ENCODE measurements around the gene KDM7A. TPM values are rescaled to one million over a fixed set of nuclear protein-coding genes. Genes with fewer than 3 reads are reported as not detected.

The KDM7A gene
- total RNA-seq, 1 experiment from 2014 or later: 11.7 TPM

DNA sequence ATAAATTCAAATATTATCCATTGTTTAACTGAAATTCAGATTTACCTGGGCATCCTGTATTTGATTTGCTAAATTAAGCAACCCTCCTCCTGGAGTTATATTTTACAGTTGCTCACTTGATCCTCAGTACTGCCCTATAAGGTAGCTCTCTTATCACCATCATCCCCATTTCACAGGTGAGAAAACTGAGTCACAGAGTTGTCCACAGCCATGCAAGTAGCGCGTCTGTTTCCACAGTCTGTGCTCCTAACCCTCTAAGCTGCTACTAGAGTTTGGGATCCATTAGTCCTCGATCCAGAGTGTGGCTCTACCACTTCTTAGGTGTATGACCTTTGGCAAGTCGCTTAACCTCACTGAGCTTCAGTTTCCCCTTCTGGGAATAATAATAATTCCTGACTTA is 34.9 kb upstream of the KDM7A start:
- ChIA-PET POLR2A (ENCODE audit: low non-redundant PET) (no interaction called here), CTCF (no interaction called here)
- no peaks in the 10 kb centered on the region for H3K4me1 ChIP-seq (ENCODE audit: insufficient read depth, low read length, poor library complexity, severe bottlenecking)
- intact Hi-C loops (cut with micrococcal nuclease; ENCODE audit: unreplicated experiment): no loop called here
- H3K36me3 ChIP-seq (ENCODE audit: insufficient read depth, low read length, poor library complexity, severe bottlenecking): no peaks in the 10 kb centered on the region
- H3K9me3 ChIP-seq (ENCODE audit: low read depth, low read length, poor library complexity, severe bottlenecking): no peaks in the 10 kb centered on the region
- TF ChIP-seq CTCF (conservative IDR thresholded peaks at IDR 0.05; ENCODE audit: low read depth, low read length) (no peak), EZH2 (IDR thresholded peaks at IDR 0.05; ENCODE audit: borderline replicate concordance, low read depth, low read length, poor library complexity, severe bottlenecking) (no peak)
- BruUV-seq (replicated peaks): no TSS peak
- no peak overlapping the region for H3K27ac ChIP-seq (ENCODE audit: low read depth, low read length, poor library complexity, severe bottlenecking)
- no peaks in the 10 kb centered on the region for H3K27me3 ChIP-seq (replicated peaks; ENCODE audit: insufficient read depth, low read depth, low read length, poor library complexity)
- H3K4me3 ChIP-seq (ENCODE audit: low read depth, low read length, poor library complexity, severe bottlenecking): no peak overlapping the region
- no peak for DNase-seq (ENCODE audit: low spot score)

DNA sequence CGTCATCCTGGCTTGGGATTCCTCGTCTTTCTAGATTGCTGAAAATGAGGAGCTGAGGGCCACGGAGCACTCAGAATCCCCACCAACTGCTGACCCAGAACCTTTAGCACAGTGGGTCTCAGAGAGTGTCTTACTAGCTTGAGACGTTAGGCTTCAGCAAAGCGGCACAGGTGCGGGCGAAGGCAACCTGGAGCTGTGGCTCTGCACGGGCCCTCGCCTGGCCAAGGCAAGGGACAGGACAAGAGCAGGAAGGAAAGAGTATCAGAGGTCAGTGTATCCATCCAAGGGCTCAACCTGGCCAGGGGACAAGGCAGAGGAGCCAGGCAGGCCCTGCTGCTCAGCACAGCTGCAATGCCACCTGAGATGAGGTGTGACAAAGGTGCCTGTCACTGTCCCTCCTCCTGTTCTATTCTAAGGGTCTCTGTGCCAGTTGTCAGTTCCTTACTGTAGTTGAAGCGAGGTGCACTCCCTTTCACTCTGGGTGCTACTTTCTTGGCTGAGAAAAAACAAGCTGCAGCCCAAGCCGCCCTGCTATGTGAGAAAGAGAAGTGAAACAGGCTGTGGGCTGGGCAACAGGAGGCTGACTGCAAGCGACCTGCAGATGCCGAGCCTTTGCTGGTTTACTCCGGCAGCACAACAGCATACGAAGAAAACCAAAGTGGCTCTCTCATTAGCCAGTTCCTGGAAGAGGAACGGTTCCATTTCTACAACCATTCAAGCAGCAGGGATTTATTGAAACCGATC is 33.3 kb upstream of the KDM7A start:
- Histone ChIP-seq H3K4me1 (ENCODE audit: insufficient read depth, low read length, poor library complexity, severe bottlenecking) (no peaks in the 10 kb centered on the region), H3K36me3 (ENCODE audit: insufficient read depth, low read length, poor library complexity, severe bottlenecking) (no peaks in the 10 kb centered on the region), H3K27ac (ENCODE audit: low read depth, low read length, poor library complexity, severe bottlenecking) (no peak overlapping the region), H3K9me3 (ENCODE audit: low read depth, low read length, poor library complexity, severe bottlenecking) (no peaks in the 10 kb centered on the region), H3K4me3 (ENCODE audit: low read depth, low read length, poor library complexity, severe bottlenecking) (no peak overlapping the region), H3K27me3 (replicated peaks; ENCODE audit: insufficient read depth, low read depth, low read length, poor library complexity) (no peaks in the 10 kb centered on the region)
- TF ChIP-seq EZH2 (IDR thresholded peaks at IDR 0.05; ENCODE audit: borderline replicate concordance, low read depth, low read length, poor library complexity, severe bottlenecking) (no peak), CTCF (conservative IDR thresholded peaks at IDR 0.05; ENCODE audit: low read depth, low read length) (no peak)
- POLR2A ChIA-PET (ENCODE audit: low non-redundant PET): no interaction called here
- intact Hi-C loops (cut with micrococcal nuclease; ENCODE audit: unreplicated experiment): no loop called here
- no peak for DNase-seq (ENCODE audit: low spot score)
- CTCF ChIA-PET: no interaction called here
- BruUV-seq (replicated peaks): no TSS peak

GRCh38 chr7:140206616-140207389 is 30.0 kb upstream of the KDM7A start:
- CTCF ChIA-PET: no interaction called here
- POLR2A ChIA-PET (ENCODE audit: low non-redundant PET): no interaction called here
- TF ChIP-seq EZH2 (IDR thresholded peaks at IDR 0.05; ENCODE audit: borderline replicate concordance, low read depth, low read length, poor library complexity, severe bottlenecking): no peak
- no peak for TF ChIP-seq CTCF (conservative IDR thresholded peaks at IDR 0.05; ENCODE audit: low read depth, low read length)
- no peak for DNase-seq (ENCODE audit: low spot score)
- Histone ChIP-seq H3K27me3 (replicated peaks; ENCODE audit: insufficient read depth, low read depth, low read length, poor library complexity) (no peaks in the 10 kb centered on the region), H3K36me3 (ENCODE audit: insufficient read depth, low read length, poor library complexity, severe bottlenecking) (no peaks in the 10 kb centered on the region), H3K9me3 (ENCODE audit: low read depth, low read length, poor library complexity, severe bottlenecking) (no peaks in the 10 kb centered on the region), H3K27ac (ENCODE audit: low read depth, low read length, poor library complexity, severe bottlenecking) (no peak overlapping the region), H3K4me1 (ENCODE audit: insufficient read depth, low read length, poor library complexity, severe bottlenecking) (no peaks in the 10 kb centered on the region), H3K4me3 (ENCODE audit: low read depth, low read length, poor library complexity, severe bottlenecking) (no peak overlapping the region)
- intact Hi-C loops (cut with micrococcal nuclease; ENCODE audit: unreplicated experiment): no loop called here
- BruUV-seq (replicated peaks): no TSS peak
